CD4-positive, alpha-beta T cell treated with Interleukin-15 for 4 hours (primary cell): Measurements from ENCODE around the gene NID2.

Experiments used
- DNase-seq: peaks from one replicate; pipeline ENCODE4 v3.0.0-alpha.2; 2020; ENCODE audit warnings: low spot score

Gene NID2, protein sequence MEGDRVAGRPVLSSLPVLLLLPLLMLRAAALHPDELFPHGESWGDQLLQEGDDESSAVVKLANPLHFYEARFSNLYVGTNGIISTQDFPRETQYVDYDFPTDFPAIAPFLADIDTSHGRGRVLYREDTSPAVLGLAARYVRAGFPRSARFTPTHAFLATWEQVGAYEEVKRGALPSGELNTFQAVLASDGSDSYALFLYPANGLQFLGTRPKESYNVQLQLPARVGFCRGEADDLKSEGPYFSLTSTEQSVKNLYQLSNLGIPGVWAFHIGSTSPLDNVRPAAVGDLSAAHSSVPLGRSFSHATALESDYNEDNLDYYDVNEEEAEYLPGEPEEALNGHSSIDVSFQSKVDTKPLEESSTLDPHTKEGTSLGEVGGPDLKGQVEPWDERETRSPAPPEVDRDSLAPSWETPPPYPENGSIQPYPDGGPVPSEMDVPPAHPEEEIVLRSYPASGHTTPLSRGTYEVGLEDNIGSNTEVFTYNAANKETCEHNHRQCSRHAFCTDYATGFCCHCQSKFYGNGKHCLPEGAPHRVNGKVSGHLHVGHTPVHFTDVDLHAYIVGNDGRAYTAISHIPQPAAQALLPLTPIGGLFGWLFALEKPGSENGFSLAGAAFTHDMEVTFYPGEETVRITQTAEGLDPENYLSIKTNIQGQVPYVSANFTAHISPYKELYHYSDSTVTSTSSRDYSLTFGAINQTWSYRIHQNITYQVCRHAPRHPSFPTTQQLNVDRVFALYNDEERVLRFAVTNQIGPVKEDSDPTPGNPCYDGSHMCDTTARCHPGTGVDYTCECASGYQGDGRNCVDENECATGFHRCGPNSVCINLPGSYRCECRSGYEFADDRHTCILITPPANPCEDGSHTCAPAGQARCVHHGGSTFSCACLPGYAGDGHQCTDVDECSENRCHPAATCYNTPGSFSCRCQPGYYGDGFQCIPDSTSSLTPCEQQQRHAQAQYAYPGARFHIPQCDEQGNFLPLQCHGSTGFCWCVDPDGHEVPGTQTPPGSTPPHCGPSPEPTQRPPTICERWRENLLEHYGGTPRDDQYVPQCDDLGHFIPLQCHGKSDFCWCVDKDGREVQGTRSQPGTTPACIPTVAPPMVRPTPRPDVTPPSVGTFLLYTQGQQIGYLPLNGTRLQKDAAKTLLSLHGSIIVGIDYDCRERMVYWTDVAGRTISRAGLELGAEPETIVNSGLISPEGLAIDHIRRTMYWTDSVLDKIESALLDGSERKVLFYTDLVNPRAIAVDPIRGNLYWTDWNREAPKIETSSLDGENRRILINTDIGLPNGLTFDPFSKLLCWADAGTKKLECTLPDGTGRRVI (N-terminal part only)

DNA sequence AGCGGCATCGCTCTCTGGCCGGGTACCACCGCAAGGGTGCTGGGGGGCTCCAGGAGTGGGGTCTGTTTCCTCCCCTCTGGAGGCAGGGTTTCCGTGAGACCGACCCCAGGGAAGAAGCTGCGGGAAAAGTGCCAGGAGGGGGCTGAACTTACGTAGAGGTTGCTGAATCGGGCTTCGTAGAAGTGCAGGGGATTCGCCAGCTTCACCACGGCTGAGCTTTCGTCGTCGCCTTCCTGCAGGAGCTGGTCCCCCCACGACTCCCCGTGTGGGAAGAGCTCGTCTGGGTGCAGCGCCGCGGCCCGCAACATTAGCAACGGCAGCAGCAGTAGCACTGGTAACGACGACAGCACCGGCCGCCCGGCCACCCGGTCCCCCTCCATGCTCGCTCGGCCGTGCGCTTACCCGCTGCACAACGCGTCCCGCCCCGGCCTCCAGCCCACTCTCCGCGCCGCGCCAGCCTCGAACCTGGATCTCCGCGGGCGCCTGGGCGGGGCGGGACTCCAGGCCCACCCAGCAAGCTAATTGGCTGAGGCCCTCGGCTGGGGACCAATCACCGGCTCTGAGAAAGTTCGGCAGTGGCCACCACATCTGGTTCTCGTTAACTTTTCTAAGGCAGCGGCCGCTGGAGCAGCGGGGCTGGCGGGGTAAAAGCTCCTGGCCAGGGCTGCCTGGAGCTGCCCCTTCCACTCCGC lies at the start of gene NID2:
Gene NID2, minus strand, starts transcription at position 445 of the 692 bp plus-strand sequence. Its CDS starts 65 bp downstream, at position 380.
- DNase-seq = peak; percentile 58

DNA sequence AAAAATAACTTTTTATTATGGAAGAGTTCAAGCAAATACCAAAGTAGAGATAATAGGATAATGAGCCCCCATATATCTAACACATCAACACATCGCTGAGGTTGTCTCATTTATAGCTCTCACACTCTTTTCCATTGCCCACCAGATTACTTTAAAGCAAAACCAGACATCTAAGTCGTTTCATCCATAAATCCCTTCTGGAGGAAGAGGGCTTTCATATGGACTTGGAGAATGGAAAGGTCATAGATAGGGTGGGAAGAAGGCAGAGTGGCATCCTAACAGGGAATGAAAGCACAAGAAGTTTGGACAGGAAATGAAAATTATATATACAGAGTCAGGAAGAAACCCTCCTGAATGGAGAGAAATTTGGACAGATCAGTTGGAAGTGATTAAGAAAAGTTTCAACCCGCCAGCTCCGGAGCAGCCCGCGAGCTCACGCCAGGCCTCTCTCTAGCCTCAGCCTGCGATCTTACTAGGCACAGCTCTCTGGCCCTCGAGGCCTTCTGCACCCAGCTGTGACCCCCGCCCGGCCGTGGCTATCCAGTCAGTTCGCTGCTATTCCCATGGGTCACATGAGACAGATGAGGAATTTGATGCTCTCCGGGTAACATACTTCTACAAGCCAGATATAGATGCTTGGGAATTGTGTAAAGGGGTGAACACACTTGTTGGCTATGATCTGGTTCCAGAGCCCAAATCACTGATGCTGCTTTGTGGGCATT lies 48.4 kb upstream of the NID2 start:
- no peak for DNase-seq

DNA sequence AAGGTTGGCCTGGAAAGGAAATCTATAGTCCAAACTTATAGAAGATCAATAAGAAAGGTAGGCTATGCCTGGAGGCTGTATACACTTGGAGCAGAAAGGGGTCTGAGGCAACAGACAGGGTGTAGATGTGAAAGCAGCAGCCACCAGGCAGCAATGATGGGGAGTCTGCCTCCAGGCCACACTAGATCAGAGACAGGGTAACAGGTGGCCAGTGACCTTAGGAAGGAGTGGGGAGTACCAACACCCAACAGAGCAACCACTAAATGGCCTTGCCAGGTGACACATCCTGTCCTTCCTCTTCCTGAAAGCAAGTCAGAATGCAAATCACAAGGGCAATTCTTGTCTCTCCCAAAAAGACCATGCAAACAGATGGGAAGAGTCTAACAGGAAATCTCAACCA lies 46.4 kb upstream of the NID2 start:
- DNase-seq = no peak

DNA sequence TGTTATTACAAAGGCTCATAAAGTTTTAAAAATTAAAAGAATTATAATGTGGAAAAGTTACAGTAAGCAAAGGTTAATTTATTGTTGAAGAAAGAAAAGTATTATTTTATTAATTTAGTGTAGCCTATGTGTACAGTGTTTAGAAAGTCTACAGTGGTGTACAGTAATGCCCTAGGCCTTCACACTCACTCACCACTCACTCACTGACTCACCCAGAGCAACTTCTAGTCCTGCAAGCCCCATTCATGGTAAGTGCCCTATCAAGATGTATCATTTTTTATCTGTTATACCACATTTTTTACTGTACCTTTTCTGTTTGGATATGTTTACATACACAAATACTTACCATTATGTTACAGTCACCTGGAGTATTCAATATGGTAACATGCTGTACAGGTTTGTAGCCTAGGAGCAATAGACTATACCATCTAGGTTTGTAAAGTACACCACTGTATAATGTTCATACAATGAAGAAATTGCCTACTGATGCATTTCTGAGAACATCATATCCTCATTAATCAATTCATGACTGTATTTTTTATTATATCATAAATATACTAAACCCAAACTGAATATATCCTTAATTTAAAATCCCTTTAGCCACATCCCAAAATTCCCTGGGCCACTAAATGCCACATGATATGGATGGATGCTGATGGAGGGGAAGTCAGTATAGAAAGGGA lies 43.6 kb upstream of the NID2 start:
- no peak for DNase-seq

DNA sequence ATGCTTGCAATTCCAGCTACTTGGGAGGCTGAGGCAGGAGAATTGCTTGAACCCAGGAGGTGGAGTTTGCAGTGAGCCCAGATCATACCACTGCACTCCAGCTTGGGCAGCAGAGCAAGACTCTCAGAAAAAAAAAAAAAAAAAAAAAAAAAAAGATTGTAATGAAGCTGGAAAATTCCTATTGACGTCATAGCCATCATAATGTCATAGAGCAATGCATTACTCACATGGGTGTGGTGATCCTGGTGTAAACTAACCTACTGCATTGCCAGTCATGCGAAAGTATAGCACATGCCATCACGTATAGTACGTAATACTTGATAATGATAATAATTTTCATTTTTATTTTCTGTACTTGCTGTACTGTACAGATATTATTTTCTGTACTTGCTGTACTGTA lies 42.7 kb upstream of the NID2 start:
- DNase-seq = no peak

DNA sequence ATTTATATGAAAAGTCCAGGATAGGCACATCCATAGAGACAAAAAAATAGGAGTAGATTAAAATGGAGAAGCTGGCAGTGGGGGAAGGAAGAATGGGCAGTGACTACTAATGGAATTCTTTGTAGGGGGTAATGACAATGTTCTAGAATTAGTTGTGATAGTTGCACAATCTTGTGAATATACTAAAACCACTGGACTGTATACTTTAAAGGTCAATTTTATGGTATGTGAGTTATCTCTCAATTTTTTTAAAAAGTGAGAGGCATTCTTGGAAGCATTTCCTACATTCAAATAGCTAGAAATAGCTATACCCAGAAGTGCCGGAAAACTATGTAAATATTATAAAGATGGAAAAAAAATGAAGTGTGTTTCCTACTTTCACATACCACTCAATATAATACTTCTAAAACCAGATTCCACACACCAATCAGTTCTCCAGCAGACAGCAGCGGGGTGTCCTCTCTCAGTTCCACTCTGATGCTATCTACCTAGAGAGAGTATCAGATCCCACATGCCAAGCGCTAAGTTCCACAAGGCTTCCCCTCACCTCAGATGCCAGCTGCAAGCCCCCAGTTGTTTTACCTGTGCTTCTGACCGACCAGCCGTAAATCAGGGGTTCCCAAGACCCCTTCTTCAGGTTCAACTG lies 41.7 kb upstream of the NID2 start:
- no peak for DNase-seq

DNA sequence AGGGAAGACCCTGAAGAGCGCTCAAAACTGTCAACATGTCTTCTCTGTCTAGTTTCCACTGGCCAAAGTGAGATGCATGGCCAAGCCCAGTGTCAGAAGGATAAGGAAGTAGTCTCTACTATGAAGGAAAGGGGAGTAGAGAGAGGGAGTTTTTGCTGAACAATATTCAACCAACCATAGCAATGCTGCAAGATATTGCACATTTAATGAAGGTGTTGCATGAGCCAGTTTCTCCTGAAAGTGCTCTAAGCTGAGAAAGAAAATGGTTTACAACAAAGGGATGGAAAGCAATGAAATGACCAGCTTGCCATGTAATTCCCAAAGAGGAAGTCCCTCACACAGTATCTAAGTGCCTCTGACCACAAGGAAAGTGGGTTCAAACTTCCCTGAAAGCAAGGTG lies 40.0 kb upstream of the NID2 start:
- DNase-seq = no peak

DNA sequence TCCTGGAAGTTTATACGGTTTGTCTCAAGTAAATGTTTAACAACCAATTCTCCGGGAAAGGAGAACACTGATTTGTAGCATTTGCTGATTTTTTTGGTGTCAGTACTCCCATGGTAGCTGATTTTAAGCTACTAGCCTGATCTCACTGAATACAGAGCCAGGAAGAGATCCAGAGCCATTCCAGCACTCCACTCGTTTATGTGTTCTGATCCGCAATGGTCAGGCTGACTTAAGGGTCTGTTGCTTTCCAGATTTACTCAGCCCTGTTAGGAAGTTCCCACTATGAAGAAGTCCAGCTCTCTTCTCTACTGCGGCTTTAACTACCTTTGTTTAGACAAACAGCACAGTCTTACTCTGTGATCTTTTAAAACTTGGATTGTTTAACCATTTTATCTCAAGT lies 38.0 kb upstream of the NID2 start:
- no peak for DNase-seq

DNA sequence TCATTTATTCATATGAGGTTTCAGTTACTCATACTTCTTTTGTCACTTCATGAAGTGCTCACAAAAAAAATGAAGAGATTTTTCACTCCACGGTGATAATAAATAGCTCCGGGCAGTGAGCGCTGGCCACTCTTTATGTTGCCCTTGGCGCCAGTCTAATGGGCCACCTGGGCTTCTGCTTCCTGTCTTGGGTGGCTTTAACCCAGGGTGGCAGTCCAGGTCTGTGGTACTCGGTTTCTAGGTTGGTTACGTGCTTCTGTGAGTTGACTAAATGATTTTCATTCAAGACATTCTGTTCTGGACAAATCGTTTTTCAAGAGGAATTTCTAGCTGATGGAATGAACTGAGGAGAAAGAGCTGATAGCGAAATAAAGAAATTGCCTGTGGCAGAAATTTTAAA lies 34.6 kb upstream of the NID2 start:
- DNase-seq = no peak

DNA sequence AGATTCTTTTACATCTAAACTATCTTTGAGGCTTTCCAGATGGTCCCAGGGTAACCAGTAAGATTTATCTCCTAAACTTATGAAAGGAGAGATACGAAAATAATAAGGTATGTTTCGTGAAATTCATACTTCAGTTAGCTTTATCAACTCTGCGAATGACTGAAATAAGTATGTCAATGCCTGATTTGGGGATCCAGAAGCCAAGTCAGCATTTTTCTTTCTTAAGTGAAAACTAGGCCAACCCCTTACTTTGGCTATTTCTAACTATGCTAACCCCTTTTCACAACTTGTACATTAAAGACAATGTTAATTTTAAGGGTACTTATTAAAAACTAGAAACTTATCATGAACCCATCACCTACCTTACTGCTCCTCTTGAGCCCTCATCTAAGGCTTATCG lies 26.9 kb upstream of the NID2 start:
- DNase-seq = no peak

DNA sequence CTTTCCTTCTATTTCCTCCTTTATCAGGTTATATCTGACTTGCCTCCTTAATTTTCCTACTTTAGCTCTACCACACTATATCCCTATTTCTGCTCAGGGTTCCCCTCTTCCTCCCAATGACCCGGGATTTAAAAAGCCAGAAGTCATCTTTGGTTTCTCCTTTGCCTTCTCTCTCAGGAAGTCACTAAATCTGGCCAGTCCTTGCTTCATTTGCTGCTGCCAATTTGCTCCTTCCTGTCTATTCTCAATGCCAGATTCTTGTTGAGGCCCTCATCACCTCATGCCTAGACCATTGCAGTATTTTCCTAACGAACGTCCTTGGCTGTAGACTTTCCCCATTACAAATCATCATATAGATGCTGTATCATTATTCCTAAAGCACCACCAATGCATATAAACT lies 26.5 kb upstream of the NID2 start:
- no peak for DNase-seq

DNA sequence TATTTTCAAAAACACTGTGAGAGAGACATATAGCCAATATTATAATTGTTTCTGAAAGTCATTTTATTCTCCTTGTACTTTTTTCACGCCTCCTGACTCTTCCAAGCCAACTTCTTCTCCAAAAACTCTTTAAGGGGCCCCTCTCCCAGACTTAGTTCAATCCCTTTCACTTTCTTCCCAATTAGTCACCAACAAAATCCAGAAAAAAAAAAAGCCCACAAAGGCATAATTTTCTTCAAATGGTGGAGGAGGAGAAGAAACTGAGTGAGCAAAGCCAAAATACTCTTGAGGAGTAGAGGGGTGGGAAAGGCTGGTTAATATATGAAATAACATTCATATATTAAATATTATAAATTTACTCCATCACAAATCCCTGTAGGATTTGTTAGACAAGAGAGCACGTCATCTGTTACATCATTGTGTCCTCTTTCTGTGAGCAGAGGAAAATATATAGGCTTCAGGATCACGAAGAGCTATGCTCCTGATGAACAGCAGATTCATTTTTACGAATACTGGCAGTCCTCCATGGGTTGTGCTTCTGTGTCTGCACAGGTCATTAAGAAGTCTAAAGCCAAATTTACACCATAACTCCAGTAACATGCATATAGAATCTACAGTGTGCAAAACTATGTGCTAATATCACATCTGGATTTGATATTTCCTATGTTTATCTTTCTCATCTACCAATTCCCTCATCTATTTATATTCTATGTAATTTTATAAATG lies 25.9 kb upstream of the NID2 start:
- no peak for DNase-seq

DNA sequence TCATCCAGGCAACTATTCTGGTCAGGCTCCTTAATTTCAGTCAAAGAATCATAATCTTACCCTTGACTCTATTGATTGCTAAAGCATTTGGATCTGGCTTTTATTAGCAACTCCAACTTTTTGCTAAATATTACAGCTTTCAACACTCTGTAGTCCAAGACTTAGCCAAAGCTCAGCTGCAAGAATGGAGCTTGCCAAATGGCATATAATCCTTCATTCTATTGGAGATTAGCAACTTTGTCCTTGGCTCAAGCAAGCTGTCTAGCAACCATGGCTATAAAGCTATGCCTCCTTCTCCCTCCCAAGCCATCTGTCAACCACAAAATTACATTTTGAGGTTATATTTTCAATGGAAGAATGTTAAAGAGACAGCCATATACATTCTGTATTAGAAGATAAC lies 23.1 kb upstream of the NID2 start:
- DNase-seq = no peak

DNA sequence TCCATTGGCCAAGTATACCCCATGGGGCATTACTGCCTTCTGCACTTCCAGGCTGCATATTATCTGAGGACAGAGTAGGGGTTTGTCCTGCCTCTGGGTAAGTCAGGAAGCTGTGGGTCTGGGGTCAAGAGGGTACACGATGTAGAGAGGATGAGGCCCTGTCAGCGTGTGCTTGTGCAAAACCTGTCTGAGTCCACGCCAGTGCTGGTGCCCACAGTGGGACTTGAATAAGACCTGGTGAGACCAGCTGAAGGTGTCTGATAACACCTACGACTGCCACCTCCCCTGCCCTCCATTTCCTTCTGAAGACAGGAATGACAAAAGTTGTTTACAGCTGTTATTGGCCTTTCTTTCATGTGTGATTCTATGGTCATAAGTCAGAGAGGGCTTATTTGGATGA lies 22.1 kb upstream of the NID2 start:
- DNase-seq = no peak

DNA sequence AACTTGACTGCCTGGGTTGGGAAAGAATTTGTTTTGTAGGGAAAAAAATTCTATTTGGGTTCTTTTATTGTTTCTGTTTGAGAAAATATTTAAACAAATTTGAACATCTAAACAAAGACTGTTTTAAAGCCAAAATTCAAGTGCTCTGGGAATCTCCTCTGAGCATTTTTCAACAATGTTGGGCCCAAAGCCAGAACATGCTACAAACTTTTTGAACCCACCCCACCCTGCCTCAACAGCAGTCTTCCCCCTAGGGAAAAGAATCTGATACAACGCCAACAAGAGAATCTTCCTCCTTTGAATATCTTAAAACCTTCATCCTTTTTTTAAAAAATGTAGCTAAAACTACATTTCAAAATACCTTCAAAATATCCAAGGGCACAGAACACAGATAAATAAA lies 20.4 kb upstream of the NID2 start:
- DNase-seq = no peak

DNA sequence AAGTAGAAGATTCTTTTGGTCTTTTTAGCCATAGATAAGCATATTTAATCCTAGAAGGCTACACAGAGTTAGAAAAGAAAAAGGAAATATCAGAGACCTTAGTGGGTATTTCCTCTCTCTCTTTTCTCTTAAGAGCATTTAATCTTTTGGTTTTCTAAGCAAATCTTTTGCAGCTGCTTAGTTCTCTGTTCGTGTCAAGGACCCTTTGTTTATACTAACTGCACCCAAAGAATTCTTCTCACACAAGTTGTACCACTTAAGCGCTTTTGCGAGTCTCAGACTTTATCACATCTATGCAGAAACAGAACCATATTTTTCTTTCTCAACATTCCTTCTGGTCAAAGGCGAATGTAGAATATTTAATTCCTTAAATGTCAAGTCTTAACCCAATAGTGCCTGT lies 17.9 kb upstream of the NID2 start:
- no peak for DNase-seq

DNA sequence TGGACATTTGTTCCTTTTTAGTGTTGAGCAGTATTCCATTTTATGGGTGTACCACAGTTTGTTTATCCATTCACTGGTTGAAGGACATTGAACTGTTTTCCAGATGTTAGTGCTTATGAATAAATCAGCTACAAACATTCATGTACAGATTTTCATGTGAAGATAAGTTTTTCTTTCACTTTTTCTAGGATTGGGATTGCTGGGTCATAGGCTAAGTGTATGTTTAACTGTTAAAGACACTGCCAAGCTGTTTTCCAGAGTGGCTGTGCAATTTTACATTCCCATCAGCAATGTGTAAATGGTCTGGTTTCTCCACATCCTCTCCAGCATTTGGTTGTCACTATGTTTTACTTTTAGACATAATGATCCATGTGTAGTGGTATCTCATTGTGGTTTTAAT lies 14.0 kb upstream of the NID2 start:
- no peak for DNase-seq

DNA sequence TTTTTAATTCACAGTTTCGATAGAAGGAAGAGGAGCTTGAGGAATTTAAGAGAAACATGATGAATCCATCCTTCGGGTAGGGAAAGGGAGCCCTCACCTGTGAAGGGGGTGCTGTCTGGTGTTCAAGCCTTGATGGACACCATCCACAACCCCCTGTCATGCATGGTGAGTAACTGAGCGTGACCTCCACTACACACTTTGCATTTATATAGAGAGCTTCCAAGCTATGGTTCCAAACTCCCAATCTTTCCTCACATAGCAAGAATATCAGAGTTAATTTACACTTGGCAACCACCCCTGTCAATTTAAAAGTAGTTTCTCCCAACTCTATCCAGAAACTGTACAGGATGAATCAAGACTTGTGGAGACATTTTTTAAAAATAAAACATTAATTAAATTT lies 13.1 kb upstream of the NID2 start:
- DNase-seq = no peak
